ENCODE measurements around the gene CACNB4.

DNA sequence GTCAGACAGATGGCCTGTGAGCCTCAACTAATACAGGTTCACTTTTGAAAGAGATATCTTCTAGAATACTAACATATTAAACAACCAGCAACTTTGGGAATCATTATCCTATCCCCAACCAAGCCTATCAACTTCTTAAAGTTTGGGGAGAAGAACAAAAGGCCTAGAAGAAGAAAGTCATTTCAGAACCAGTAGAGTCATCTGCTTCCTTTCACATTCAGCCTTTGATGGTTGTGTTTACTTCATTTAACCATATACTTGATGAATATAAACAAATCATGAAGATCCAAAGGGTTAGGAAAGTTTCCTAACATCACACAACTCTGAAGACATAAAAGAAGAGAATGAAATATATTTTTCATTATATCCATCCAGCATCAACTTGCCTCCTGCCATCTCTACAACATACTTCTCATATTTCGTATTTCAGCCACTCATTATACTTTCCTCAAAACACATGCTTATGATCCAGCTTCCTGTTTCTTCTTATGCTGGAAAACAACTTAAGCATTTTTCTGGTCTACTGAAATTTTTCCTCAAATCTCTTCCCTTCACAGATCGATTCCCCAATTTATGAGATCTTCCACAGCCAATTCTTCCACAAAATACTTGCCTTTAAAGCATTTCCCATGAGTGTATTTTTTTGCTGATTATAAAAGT is 114.3 kb downstream of the CACNB4 start:
- TF ChIP-seq, protein P1, sequence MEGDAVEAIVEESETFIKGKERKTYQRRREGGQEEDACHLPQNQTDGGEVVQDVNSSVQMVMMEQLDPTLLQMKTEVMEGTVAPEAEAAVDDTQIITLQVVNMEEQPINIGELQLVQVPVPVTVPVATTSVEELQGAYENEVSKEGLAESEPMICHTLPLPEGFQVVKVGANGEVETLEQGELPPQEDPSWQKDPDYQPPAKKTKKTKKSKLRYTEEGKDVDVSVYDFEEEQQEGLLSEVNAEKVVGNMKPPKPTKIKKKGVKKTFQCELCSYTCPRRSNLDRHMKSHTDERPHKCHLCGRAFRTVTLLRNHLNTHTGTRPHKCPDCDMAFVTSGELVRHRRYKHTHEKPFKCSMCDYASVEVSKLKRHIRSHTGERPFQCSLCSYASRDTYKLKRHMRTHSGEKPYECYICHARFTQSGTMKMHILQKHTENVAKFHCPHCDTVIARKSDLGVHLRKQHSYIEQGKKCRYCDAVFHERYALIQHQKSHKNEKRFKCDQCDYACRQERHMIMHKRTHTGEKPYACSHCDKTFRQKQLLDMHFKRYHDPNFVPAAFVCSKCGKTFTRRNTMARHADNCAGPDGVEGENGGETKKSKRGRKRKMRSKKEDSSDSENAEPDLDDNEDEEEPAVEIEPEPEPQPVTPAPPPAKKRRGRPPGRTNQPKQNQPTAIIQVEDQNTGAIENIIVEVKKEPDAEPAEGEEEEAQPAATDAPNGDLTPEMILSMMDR (IDR thresholded peaks at IDR 0.05; ENCODE audit: low read length): no peak
- no peak for TF ChIP-seq EZH2 (IDR thresholded peaks at IDR 0.05; ENCODE audit: borderline replicate concordance, low read length)
